GM13977 (cell line): ENCODE results near the gene CD1C.
"Not testable (repeated sequence)": the region's sequence is repeated elsewhere in the genome, so short reads cannot be mapped to it uniquely, and the experiment has no call there.

Source experiments
- DNase-seq: peaks from one replicate; pipeline ENCODE4 v3.0.0; 2012; ENCODE audit warnings: low spot score
- CTCF ChIP-seq: IDR thresholded peaks from 2 replicates; pipeline ENCODE4 v1.5.1; 2012; ENCODE audit warnings: mild to moderate bottlenecking, control low read depth; ENCODE audit not compliant: insufficient read depth; ENCODE audit errors: extremely low read depth, missing control alignments
- in situ Hi-C: fragments of 300-500 bp; cut with MboI; formaldehyde crosslinking; loops from one replicate; pipeline ENCODE4 v1.12.0; 2022; ENCODE audit warnings: low sequenced_read_pairs, low pct_unique_long_range_greater_than_20kb, mixed read lengths, inconsistent platforms; ENCODE audit not compliant: unreplicated experiment

Gene CD1C

GRCh38 chr1:158289811-158290210 lies at the start of gene CD1C:
Gene CD1C, plus strand, starts transcription at chr1:158289923. Its CDS starts 142 bp downstream, at chr1:158290065.
- no peak for DNase-seq
- no peak for TF ChIP-seq CTCF
- in situ Hi-C loops, result no loop called here

DNA sequence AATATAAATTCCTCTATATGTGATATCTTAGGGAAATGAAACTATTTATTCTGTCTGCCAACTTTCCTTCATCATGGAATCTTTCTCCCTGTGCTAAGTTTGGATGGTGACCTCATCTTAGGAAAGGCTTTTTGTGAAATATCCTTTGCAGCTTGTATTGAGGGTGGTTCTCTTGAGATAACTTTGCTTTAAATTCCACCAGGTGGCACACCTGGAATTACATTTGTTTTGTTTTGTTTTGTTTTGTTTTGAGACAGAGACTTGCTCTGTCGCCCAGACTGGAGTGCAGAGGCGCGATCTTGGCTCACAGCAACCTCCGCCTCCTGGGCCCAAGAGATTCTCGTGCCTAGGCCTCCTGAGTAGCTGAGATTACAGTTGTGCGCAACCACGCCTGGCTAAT lies 43.1 kb upstream of the CD1C start:
- peak; percentile 51 for TF ChIP-seq CTCF
- no peak for DNase-seq
- in situ Hi-C loops, result no loop called here

DNA sequence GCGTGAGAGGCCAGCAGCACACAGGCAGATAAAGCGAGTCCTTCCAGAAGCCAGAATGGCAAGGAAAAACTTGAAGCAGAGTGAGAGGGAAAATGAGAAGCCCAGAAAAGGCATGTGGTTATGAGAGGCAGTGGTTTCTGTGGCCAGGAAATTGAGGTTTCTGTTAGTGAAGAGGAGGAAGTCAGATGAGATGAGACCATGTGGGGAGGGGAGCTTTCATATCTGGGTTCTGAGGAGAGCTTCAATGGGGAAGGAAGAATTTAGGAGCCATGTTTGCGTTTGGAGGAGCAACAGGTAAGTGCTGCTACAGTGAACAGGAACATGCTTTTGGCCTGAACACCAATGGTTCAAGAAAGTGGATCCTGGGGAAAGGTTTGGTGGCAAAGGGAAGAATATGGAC lies 41.6 kb upstream of the CD1C start:
- in situ Hi-C loops, result no loop called here
- DNase-seq, result no peak
- TF ChIP-seq CTCF, result no peak

DNA sequence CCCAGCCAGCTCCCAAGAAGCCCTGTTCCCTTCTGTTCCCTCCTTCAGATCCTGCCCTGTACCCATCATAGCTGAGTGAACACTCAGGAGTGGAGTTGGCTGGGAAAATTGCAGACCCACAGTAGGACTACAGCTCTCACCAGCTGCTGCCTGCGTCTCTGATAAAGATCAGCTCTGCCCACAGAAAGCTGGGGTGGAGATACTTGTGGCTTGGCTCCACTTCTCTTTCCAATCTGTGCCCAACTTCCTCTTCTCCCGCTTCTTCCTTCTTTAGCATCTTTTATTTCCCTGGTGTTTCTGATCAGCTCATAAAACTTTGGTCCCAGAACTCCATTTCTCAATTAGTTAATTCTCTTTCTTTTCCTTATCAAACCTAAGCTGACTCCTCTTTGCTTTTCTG lies 41.0 kb upstream of the CD1C start:
- no peak for TF ChIP-seq CTCF
- no peak for DNase-seq
- in situ Hi-C loops, result no loop called here

GRCh38 chr1:158249646-158250045 lies 40.1 kb upstream of the CD1C start:
- no peak for TF ChIP-seq CTCF
- in situ Hi-C loops, result no loop called here

DNA sequence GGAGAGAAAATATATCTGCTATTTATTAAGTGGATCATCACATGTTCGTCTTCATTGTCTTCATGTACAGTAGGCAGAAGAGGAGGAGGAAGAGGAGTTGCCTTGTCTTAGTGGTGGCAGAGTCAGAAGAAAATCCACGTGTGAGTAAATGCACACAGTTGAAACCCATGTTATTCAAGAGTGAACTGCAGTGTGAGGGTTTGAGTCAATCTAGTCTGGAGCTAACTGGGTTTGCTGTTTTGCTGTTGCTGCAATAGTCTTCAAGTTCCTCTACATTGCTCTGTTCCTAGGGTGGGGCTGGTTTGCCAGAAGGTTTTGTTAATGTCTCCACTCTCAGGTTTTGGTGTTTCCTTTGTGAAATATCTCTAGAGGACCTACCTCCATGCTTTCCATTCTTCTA lies 38.6 kb upstream of the CD1C start:
- no peak for TF ChIP-seq CTCF
- no peak for DNase-seq
- in situ Hi-C loops, result no loop called here

More at GRCh38 chr1:158249646-158250045, 40.1 kb upstream of the CD1C start:
- no peak for DNase-seq

GRCh38 chr1:158255656-158256055 lies 34.1 kb upstream of the CD1C start:
- DNase-seq, result no peak
- in situ Hi-C loops, result no loop called here
- TF ChIP-seq CTCF, result no peak

GRCh38 chr1:158256747-158257146 lies 33.0 kb upstream of the CD1C start:
- DNase-seq, in situ Hi-C loops: not testable (repeated sequence)
